ENCODE measurements around the gene XPO4. TPM values are rescaled to one million over a fixed set of nuclear protein-coding genes. Genes with fewer than 3 reads are reported as not detected.

The XPO4 gene
- total and polyA plus RNA-seq, 10 of the 15 experiments (the other 5 are each of a cell fraction or from before 2014, with no cell fraction given): 3.6 to 24.9 (median 18.4) TPM

DNA sequence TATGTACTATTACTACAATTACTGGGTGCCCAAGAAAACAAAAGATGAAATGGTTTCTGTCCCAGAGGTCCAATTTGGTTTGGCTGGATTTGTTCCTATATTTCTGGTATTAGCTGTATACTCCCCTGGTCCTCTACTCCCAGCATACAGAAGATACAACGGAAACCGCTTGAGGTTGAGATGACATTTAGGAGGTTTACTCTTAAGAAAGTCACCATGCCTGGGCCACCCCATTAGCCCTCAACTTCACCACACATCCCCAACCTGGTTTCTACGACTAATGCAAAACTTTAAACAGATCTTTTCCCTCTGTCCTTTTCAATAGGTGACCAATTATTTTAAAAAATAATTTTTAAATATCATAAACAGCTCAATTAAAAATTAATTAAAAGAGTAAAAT, 82.8 kb downstream of the XPO4 start:
- ChIA-PET CTCF (interaction anchor here (0.6 to 3.3 kb wide), 4 partner anchors 9 to 106 kb away, joined by 3 to 12 read pairs (median 6); no protein-coding TSS in a partner anchor), RAD21 (ENCODE audit: unreplicated experiment) (no interaction called here), POLR2A (no interaction called here), SMC1A (ENCODE audit: uncharacterized antibody, unreplicated experiment) (interaction anchor here (1.1 to 1.6 kb wide), 2 partner anchors 9 to 14 kb away, joined by 4 read pairs; no protein-coding TSS in a partner anchor)
- Histone ChIP-seq H3K9me3 (replicated peaks; ENCODE audit: control insufficient read depth, insufficient read depth, low read length) (no peaks in the 10 kb centered on the region), H3K4me3 (no peak overlapping the region), H4K20me1 (ENCODE audit: control insufficient read depth, insufficient read depth) (no peaks in the 10 kb centered on the region), H3K27me3 (replicated peaks in 1 of 2; ENCODE audit: control insufficient read depth in 2 of 2, insufficient read depth in 2 of 2, low read length in 1 of 2) (no peaks in the 10 kb centered on the region), H3K36me3 (ENCODE audit: control insufficient read depth in 2 of 2, insufficient read depth in 2 of 2, low read length in 1 of 2) (peaks cover 0 to 14% of the 10 kb centered on the region in 2 experiments; a peak in 3 of 4 replicates), H3K79me2 (ENCODE audit: control insufficient read depth, insufficient read depth, low read length) (no peaks in the 10 kb centered on the region), H3K9ac (ENCODE audit: control insufficient read depth, insufficient read depth, low read length) (no peak overlapping the region), H3K4me1 (ENCODE audit: control insufficient read depth, insufficient read depth, low read length) (no peaks in the 10 kb centered on the region), H3K27ac (ENCODE audit: control insufficient read depth, insufficient read depth) (no peak overlapping the region), H3K4me2 (ENCODE audit: control insufficient read depth, insufficient read depth) (no peak overlapping the region), H2AFZ (ENCODE audit: control insufficient read depth, low read depth, low read length) (no peak overlapping the region)
- intact Hi-C loops (cut with micrococcal nuclease; ENCODE audit: unreplicated experiment) (no loop called here), in situ Hi-C loops (cut with MboI) (no loop called here)
- no TSS peak for BruUV-seq (replicated peaks)
- no peak for ATAC-seq
- FAIRE-seq: no peak
- 98% methylated on average over 3 of the region's 3 CpGs for WGBS (ENCODE audit: insufficient coverage, insufficient replicate concordance, low lambda C conversion rate, missing lambda C conversion rate)
- DNase-seq (ENCODE audit: low read depth, low spot score): no peak
- TF ChIP-seq MTA2 (IDR thresholded peaks at IDR 0.05; ENCODE audit: low read depth) (no peak), YBX1 (IDR thresholded peaks at IDR 0.05) (no peak), ASH2L (IDR thresholded peaks at IDR 0.05; ENCODE audit: borderline replicate concordance, low read depth) (no peak), CBFB (IDR thresholded peaks at IDR 0.05; ENCODE audit: low read depth) (no peak), CHD2 (IDR thresholded peaks at IDR 0.05; ENCODE audit: borderline replicate concordance, low read depth, low read length) (no peak), IRF4 (IDR thresholded peaks at IDR 0.05; ENCODE audit: low read depth, low read length) (no peak), POU2F2 (IDR thresholded peaks at IDR 0.05; ENCODE audit: borderline replicate concordance, low read depth, low read length) (no peak), SMAD1 (IDR thresholded peaks at IDR 0.05; ENCODE audit: low read depth, partially characterized antibody) (no peak)
- TF ChIP-seq, protein P1, sequence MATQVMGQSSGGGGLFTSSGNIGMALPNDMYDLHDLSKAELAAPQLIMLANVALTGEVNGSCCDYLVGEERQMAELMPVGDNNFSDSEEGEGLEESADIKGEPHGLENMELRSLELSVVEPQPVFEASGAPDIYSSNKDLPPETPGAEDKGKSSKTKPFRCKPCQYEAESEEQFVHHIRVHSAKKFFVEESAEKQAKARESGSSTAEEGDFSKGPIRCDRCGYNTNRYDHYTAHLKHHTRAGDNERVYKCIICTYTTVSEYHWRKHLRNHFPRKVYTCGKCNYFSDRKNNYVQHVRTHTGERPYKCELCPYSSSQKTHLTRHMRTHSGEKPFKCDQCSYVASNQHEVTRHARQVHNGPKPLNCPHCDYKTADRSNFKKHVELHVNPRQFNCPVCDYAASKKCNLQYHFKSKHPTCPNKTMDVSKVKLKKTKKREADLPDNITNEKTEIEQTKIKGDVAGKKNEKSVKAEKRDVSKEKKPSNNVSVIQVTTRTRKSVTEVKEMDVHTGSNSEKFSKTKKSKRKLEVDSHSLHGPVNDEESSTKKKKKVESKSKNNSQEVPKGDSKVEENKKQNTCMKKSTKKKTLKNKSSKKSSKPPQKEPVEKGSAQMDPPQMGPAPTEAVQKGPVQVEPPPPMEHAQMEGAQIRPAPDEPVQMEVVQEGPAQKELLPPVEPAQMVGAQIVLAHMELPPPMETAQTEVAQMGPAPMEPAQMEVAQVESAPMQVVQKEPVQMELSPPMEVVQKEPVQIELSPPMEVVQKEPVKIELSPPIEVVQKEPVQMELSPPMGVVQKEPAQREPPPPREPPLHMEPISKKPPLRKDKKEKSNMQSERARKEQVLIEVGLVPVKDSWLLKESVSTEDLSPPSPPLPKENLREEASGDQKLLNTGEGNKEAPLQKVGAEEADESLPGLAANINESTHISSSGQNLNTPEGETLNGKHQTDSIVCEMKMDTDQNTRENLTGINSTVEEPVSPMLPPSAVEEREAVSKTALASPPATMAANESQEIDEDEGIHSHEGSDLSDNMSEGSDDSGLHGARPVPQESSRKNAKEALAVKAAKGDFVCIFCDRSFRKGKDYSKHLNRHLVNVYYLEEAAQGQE (IDR thresholded peaks at IDR 0.05; ENCODE audit: low read depth, low read length): no peak
- TF ChIP-seq, protein P2, sequence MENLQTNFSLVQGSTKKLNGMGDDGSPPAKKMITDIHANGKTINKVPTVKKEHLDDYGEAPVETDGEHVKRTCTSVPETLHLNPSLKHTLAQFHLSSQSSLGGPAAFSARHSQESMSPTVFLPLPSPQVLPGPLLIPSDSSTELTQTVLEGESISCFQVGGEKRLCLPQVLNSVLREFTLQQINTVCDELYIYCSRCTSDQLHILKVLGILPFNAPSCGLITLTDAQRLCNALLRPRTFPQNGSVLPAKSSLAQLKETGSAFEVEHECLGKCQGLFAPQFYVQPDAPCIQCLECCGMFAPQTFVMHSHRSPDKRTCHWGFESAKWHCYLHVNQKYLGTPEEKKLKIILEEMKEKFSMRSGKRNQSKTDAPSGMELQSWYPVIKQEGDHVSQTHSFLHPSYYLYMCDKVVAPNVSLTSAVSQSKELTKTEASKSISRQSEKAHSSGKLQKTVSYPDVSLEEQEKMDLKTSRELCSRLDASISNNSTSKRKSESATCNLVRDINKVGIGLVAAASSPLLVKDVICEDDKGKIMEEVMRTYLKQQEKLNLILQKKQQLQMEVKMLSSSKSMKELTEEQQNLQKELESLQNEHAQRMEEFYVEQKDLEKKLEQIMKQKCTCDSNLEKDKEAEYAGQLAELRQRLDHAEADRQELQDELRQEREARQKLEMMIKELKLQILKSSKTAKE (IDR thresholded peaks at IDR 0.05; ENCODE audit: low read depth, poor library complexity, severe bottlenecking): no peak
- TF ChIP-seq, protein P3, sequence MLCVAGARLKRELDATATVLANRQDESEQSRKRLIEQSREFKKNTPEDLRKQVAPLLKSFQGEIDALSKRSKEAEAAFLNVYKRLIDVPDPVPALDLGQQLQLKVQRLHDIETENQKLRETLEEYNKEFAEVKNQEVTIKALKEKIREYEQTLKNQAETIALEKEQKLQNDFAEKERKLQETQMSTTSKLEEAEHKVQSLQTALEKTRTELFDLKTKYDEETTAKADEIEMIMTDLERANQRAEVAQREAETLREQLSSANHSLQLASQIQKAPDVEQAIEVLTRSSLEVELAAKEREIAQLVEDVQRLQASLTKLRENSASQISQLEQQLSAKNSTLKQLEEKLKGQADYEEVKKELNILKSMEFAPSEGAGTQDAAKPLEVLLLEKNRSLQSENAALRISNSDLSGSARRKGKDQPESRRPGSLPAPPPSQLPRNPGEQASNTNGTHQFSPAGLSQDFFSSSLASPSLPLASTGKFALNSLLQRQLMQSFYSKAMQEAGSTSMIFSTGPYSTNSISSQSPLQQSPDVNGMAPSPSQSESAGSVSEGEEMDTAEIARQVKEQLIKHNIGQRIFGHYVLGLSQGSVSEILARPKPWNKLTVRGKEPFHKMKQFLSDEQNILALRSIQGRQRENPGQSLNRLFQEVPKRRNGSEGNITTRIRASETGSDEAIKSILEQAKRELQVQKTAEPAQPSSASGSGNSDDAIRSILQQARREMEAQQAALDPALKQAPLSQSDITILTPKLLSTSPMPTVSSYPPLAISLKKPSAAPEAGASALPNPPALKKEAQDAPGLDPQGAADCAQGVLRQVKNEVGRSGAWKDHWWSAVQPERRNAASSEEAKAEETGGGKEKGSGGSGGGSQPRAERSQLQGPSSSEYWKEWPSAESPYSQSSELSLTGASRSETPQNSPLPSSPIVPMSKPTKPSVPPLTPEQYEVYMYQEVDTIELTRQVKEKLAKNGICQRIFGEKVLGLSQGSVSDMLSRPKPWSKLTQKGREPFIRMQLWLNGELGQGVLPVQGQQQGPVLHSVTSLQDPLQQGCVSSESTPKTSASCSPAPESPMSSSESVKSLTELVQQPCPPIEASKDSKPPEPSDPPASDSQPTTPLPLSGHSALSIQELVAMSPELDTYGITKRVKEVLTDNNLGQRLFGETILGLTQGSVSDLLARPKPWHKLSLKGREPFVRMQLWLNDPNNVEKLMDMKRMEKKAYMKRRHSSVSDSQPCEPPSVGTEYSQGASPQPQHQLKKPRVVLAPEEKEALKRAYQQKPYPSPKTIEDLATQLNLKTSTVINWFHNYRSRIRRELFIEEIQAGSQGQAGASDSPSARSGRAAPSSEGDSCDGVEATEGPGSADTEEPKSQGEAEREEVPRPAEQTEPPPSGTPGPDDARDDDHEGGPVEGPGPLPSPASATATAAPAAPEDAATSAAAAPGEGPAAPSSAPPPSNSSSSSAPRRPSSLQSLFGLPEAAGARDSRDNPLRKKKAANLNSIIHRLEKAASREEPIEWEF (IDR thresholded peaks at IDR 0.05; ENCODE audit: insufficient replicate concordance, low read depth, low read length): no peak
- TF ChIP-seq, protein P4, sequence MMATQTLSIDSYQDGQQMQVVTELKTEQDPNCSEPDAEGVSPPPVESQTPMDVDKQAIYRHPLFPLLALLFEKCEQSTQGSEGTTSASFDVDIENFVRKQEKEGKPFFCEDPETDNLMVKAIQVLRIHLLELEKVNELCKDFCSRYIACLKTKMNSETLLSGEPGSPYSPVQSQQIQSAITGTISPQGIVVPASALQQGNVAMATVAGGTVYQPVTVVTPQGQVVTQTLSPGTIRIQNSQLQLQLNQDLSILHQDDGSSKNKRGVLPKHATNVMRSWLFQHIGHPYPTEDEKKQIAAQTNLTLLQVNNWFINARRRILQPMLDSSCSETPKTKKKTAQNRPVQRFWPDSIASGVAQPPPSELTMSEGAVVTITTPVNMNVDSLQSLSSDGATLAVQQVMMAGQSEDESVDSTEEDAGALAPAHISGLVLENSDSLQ (IDR thresholded peaks at IDR 0.05): no peak

Data from GM12878 (cell line).